A673 (cell line): ENCODE measurements around the gene CYSTM1. TPM values are rescaled to one million over a fixed set of nuclear protein-coding genes. Genes with fewer than 3 reads are reported as not detected.

ENCODE experiments used
- BruUV-seq: library from RNA; stranded (reverse); fragments of 400-500 nt; replicated peaks from 2 replicates; lab custom pipeline; 2021; lab: Mats Ljungman, UMichigan
- CTCF ChIA-PET: fragments of 300-600 bp; sonication (Branson Sonifier 250); formaldehyde crosslinking; loops from one replicate; lab custom pipeline; 2022; ENCODE audit warnings: antibody characterized with exemption; lab: Charles Lee
- POLR2A ChIA-PET: fragments of 300-600 bp; sonication (Branson Sonifier 250); formaldehyde crosslinking; loops from one replicate; lab custom pipeline; 2022; ENCODE audit warnings: antibody characterized with exemption; ENCODE audit not compliant: low non-redundant PET; lab: Charles Lee
- DNase-seq: peaks from one replicate; pipeline ENCODE4 v3.0.0-alpha.2; 2015; ENCODE audit warnings: low spot score
- H3K27ac ChIP-seq: fragments of 200-600 bp; sonication (generic); 2 replicates; pipeline ENCODE4 v1.5.1; 2016; ENCODE audit warnings: mixed run types, low read depth, mild to moderate bottlenecking, mixed read lengths, antibody characterized with exemption, low read length; ENCODE audit not compliant: poor library complexity, severe bottlenecking
- H3K27me3 ChIP-seq: fragments of 200-600 bp; sonication (generic); replicated peaks from 2 replicates; pipeline ENCODE4 v1.6.1; 2017; ENCODE audit warnings: mixed run types, low read depth, mild to moderate bottlenecking, mixed read lengths, antibody characterized with exemption, low read length; ENCODE audit not compliant: insufficient read depth, poor library complexity
- H3K36me3 ChIP-seq: fragments of 200-600 bp; sonication (generic); 2 replicates; pipeline ENCODE4 v1.6.1; 2016; ENCODE audit warnings: mixed run types, mild to moderate bottlenecking, mixed read lengths, antibody characterized with exemption, low read length; ENCODE audit not compliant: insufficient read depth, poor library complexity, severe bottlenecking
- H3K4me1 ChIP-seq: fragments of 200-600 bp; sonication (generic); 2 replicates; pipeline ENCODE4 v1.6.1; 2017; ENCODE audit warnings: mixed run types, mild to moderate bottlenecking, mixed read lengths, antibody characterized with exemption, low read length; ENCODE audit not compliant: insufficient read depth, poor library complexity, severe bottlenecking
- H3K4me3 ChIP-seq: fragments of 200-600 bp; sonication (generic); 2 replicates; pipeline ENCODE4 v1.5.1; 2016; ENCODE audit warnings: low read depth, mixed run types, mild to moderate bottlenecking, mixed read lengths, low read length; ENCODE audit not compliant: poor library complexity, severe bottlenecking
- H3K9me3 ChIP-seq: fragments of 200-600 bp; sonication (generic); 2 replicates; pipeline ENCODE4 v1.6.1; 2016; ENCODE audit warnings: mixed run types, low read depth, mild to moderate bottlenecking, mixed read lengths, antibody characterized with exemption, low read length; ENCODE audit not compliant: poor library complexity, severe bottlenecking
- EZH2 ChIP-seq: fragments of 200-600 bp; sonication (generic); IDR thresholded peaks from 2 replicates; pipeline ENCODE4 v1.6.1; 2017; ENCODE audit warnings: borderline replicate concordance, low read depth, mild to moderate bottlenecking, mixed read lengths, antibody characterized with exemption, low read length; ENCODE audit not compliant: poor library complexity, severe bottlenecking
- intact Hi-C: fragments of 100-400 bp; cut with micrococcal nuclease; formaldehyde crosslinking; loops from one replicate; pipeline ENCODE4 v1.10.0; 2022; ENCODE audit not compliant: unreplicated experiment
- total RNA-seq: library from RNA; stranded (reverse); gene quantifications from 2 replicates; pipeline ENCODE4 v1.2.3, GENCODE V29; 2021
- TF ChIP-seq, protein P1 (sequence below): fragments of 300-800, 200-600 bp; sonication (generic); conservative IDR thresholded peaks from 2 replicates; pipeline ENCODE4 v1.5.1; 2017; ENCODE audit warnings: low read depth, mild to moderate bottlenecking, antibody characterized with exemption, low read length, moderate library complexity, mixed read lengths

The CYSTM1 gene
- total RNA-seq, 1 experiment from 2014 or later = 35.5 TPM

DNA sequence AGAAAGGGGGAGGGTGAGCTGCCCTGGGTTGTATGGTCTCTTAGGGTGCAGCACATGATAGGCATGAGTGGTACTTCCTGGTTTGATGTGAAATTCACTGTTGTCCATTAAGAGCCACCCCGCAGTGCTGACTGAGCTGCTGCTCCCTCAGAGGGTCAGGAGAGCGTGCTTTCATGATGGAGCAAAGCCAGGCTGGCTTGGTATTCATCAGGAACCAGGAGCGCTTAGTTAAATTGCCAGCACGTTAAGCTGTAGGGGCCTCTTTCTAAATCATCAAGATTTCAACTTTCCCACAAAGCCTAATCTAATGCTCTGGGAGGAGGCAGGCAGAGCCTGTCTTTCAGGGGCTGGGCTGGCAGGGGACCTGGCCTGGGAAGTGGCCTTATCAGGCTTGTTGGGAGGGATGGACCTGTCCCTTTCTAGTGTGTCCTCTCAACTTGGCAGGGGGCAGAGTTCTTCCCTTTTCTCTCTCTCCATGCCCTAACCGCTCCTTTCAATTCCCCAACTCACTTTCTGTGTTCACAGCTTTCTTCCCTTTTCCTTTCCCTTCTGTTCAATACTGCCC, 7.9 kb downstream of the CYSTM1 start:
- TF ChIP-seq, protein P1, sequence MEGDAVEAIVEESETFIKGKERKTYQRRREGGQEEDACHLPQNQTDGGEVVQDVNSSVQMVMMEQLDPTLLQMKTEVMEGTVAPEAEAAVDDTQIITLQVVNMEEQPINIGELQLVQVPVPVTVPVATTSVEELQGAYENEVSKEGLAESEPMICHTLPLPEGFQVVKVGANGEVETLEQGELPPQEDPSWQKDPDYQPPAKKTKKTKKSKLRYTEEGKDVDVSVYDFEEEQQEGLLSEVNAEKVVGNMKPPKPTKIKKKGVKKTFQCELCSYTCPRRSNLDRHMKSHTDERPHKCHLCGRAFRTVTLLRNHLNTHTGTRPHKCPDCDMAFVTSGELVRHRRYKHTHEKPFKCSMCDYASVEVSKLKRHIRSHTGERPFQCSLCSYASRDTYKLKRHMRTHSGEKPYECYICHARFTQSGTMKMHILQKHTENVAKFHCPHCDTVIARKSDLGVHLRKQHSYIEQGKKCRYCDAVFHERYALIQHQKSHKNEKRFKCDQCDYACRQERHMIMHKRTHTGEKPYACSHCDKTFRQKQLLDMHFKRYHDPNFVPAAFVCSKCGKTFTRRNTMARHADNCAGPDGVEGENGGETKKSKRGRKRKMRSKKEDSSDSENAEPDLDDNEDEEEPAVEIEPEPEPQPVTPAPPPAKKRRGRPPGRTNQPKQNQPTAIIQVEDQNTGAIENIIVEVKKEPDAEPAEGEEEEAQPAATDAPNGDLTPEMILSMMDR = no peak
- no peak for TF ChIP-seq EZH2
- Histone ChIP-seq H3K36me3 (no peaks in the 10 kb centered on the region), H3K4me3 (no peak overlapping the region), H3K27ac (no peak overlapping the region), H3K9me3 (no peaks in the 10 kb centered on the region), H3K27me3 (no peaks in the 10 kb centered on the region), H3K4me1 (peaks cover 16% of the 10 kb centered on the region)
- ChIA-PET CTCF (no interaction called here), POLR2A (no interaction called here)
- BruUV-seq = no TSS peak
- DNase-seq = peak; percentile 34
- intact Hi-C loops = no loop called here

DNA sequence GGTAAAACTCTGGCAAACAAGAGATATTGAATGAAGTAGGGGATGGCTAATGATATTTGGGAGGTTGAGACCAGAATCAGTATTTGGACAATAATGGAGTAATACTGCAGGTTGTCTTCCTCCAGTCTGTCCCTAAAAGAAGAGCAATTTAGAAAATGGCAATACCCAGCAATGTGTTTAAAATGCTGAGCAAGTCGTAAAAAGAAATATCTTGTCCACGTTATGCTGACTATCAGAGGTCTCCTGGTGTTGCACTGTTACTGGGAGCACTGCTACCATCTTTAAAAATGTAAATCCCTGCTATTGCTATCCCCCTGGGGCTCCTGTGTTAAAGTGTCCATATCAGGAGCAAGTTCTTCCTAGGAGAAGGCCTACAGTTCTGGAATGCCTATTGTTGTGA, 10.4 kb downstream of the CYSTM1 start:
- no peak for DNase-seq
- peaks cover 21% of the 10 kb centered on the region for H3K4me1 ChIP-seq
- TF ChIP-seq, protein P1 = no peak
- TF ChIP-seq EZH2 = no peak
- ChIA-PET CTCF (no interaction called here), POLR2A (no interaction called here)
- no peaks in the 10 kb centered on the region for H3K9me3 ChIP-seq
- no peak overlapping the region for H3K4me3 ChIP-seq
- H3K27ac ChIP-seq = no peak overlapping the region
- H3K27me3 ChIP-seq = no peaks in the 10 kb centered on the region
- H3K36me3 ChIP-seq = no peaks in the 10 kb centered on the region
- BruUV-seq = no TSS peak
- intact Hi-C loops = no loop called here

DNA sequence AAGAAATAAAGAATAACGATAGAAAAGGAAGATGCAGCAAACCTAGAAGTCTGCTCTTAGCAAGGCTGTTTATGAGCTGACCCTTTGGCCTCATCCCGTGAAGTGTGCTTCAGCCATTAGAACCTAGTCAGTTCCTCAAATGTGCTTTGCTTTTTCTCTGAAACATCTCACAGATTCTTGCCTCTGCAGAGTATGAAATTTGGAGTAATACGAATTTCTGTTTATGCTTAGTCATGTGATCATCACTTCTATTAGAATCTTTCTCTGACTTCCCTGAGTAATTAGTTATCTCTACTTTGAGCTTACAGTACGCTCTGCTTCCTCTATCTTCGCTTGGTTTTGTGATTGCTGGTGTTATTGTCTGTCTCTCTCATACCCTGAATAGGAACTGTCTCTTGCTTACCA, 11.3 kb downstream of the CYSTM1 start:
- Histone ChIP-seq H3K4me1 (peaks cover 27% of the 10 kb centered on the region), H3K4me3 (no peak overlapping the region), H3K27ac (no peak overlapping the region), H3K36me3 (no peaks in the 10 kb centered on the region), H3K27me3 (no peaks in the 10 kb centered on the region), H3K9me3 (no peaks in the 10 kb centered on the region)
- ChIA-PET POLR2A (no interaction called here), CTCF (no interaction called here)
- intact Hi-C loops = no loop called here
- no peak for DNase-seq
- BruUV-seq = no TSS peak
- TF ChIP-seq EZH2 = no peak
- TF ChIP-seq, protein P1 = no peak
